OCI-LY1 (cell line): ENCODE data around the gene PER1.

Experiments used
- EZH2 ChIP-seq: fragments of 200-600 bp; sonication (generic), shearing (Covaris generic); IDR thresholded peaks from 2 replicates; pipeline ENCODE4 v1.8.0; 2017; ENCODE audit warnings: borderline replicate concordance, mixed run types, mild to moderate bottlenecking, antibody characterized with exemption, low read length, moderate library complexity, mixed read lengths
- TF ChIP-seq, protein P1 (sequence below): fragments of 200-600 bp; sonication (generic), shearing (Covaris generic); IDR thresholded peaks from 2 replicates; pipeline ENCODE4 v1.5.1; 2017; ENCODE audit warnings: mild to moderate bottlenecking, antibody characterized with exemption, low read length, moderate library complexity, mixed read lengths

GRCh38 chr17:8149419-8150193, 2.6 kb downstream of the PER1 start:
- TF ChIP-seq, protein P1, sequence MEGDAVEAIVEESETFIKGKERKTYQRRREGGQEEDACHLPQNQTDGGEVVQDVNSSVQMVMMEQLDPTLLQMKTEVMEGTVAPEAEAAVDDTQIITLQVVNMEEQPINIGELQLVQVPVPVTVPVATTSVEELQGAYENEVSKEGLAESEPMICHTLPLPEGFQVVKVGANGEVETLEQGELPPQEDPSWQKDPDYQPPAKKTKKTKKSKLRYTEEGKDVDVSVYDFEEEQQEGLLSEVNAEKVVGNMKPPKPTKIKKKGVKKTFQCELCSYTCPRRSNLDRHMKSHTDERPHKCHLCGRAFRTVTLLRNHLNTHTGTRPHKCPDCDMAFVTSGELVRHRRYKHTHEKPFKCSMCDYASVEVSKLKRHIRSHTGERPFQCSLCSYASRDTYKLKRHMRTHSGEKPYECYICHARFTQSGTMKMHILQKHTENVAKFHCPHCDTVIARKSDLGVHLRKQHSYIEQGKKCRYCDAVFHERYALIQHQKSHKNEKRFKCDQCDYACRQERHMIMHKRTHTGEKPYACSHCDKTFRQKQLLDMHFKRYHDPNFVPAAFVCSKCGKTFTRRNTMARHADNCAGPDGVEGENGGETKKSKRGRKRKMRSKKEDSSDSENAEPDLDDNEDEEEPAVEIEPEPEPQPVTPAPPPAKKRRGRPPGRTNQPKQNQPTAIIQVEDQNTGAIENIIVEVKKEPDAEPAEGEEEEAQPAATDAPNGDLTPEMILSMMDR, result no peak
- no peak for TF ChIP-seq EZH2
